Measurements from ENCODE around the gene RGS7BP.

DNA sequence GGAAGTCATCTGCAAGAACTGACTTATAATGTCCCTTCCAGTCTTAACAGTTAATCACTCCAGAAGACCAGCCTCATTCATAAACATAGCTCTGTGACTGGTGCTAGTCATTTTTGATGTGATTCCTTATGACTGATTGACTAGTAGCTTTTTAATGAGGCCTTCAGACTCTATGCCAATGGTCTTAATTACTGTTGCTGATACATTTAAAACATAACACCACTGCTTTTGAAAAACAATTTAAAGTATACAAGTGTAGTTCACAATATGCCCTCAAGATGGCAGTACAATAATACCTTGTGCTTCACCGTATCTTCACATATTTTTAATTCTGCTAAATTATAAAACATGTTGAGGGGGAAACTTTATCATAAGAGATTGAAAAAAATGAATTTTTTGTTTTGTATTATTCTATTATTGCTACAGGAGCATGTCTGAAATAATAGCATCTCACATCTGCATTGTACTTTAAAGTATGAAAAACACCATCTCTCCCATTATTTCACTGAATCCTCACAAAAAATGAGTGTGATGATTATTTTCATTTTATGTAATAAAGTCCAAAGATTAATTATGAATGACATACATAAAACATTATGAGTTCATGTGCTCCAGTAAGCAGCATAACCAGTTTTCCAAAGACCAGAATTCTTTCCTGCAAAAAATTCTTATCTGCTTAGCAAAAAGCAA is 129.3 kb downstream of the RGS7BP start:
- TF ChIP-seq, protein P1, sequence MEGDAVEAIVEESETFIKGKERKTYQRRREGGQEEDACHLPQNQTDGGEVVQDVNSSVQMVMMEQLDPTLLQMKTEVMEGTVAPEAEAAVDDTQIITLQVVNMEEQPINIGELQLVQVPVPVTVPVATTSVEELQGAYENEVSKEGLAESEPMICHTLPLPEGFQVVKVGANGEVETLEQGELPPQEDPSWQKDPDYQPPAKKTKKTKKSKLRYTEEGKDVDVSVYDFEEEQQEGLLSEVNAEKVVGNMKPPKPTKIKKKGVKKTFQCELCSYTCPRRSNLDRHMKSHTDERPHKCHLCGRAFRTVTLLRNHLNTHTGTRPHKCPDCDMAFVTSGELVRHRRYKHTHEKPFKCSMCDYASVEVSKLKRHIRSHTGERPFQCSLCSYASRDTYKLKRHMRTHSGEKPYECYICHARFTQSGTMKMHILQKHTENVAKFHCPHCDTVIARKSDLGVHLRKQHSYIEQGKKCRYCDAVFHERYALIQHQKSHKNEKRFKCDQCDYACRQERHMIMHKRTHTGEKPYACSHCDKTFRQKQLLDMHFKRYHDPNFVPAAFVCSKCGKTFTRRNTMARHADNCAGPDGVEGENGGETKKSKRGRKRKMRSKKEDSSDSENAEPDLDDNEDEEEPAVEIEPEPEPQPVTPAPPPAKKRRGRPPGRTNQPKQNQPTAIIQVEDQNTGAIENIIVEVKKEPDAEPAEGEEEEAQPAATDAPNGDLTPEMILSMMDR (IDR thresholded peaks at IDR 0.05) = peak; percentile 80
- no peak for TF ChIP-seq ZFX (IDR thresholded peaks at IDR 0.05; ENCODE audit: borderline replicate concordance)
